Breast epithelium (tissue), 4 donors: ENCODE data around the gene MAPT. TPM values are rescaled to one million over a fixed set of nuclear protein-coding genes. Genes with fewer than 3 reads are reported as not detected.

Experiments used
- DNase-seq, 2 donors: peaks; one replicate each; pipeline ENCODE4 v3.0.0-alpha.2; 2019; ENCODE audit warnings: low spot score in 2 of 2
- H3K27ac ChIP-seq, 2 donors: fragments of 200-600 bp; sonication (generic) in 1 of 2; one replicate each; pipeline ENCODE4 v1.5.1; 2016 to 2019; ENCODE audit warnings: mild to moderate bottlenecking in 1 of 2
- H3K27me3 ChIP-seq, 2 donors: fragments of 200-600 bp; sonication (generic) in 1 of 2; one replicate each; pipeline versions ENCODE4 v1.5.1 to v1.6.0; 2017 to 2019; ENCODE audit warnings: control low read depth in 1 of 2, mild to moderate bottlenecking in 1 of 2
- H3K36me3 ChIP-seq: fragments of 200-600 bp; one replicate; pipeline ENCODE4 v1.5.1; 2019
- H3K4me1 ChIP-seq, 2 donors: fragments of 200-600 bp; sonication (generic); one replicate each; pipeline ENCODE4 v1.5.1; 2016 to 2019; ENCODE audit warnings: control low read depth in 1 of 2
- H3K4me3 ChIP-seq, 3 donors: fragments of 200-600 bp; sonication (generic); 1 replicate in 2 of 3; 2 replicates in 1 of 3; pipeline ENCODE4 v1.5.1; 2016 to 2019; ENCODE audit warnings: mild to moderate bottlenecking in 3 of 3, moderate library complexity in 2 of 3
- H3K9me3 ChIP-seq, 2 donors: fragments of 200-600 bp; sonication (generic) in 1 of 2; one replicate each; pipeline ENCODE4 v1.5.1; 2016 to 2019; ENCODE audit warnings: control low read depth in 1 of 2
- POLR2A ChIP-seq: fragments of 450-650 bp; IDR thresholded peaks from one replicate; pipeline ENCODE4 v1.6.1; 2016; ENCODE audit warnings: antibody characterized with exemption, mild to moderate bottlenecking, moderate library complexity
- POLR2AphosphoS5 ChIP-seq, 3 donors: sonication (generic); formaldehyde crosslinking; IDR thresholded peaks; one replicate each; pipeline ENCODE4 v1.6.1; 2017; ENCODE audit warnings: antibody characterized with exemption in 3 of 3
- intact Hi-C: fragments of 100-400 bp; cut with DNase I; formaldehyde crosslinking; loops from one replicate; pipeline ENCODE4 v1.15.1; 2023; ENCODE audit warnings: low total_unique reads
- total RNA-seq, 3 donors: library from RNA; depleted of rRNA; stranded (reverse); fragments of >200 nt; gene quantifications; one replicate each; pipeline ENCODE4 v1.1.0, GENCODE V29; 2016
- TF ChIP-seq, protein P1 (sequence below), 3 donors: fragments of 450-650 bp; IDR thresholded peaks; one replicate each; pipeline ENCODE4 v1.5.1; 2016 to 2017; ENCODE audit warnings: antibody characterized with exemption in 3 of 3, mild to moderate bottlenecking in 3 of 3, moderate library complexity in 3 of 3

The MAPT gene
- total RNA-seq, 3 donors from 2014 or later: 9.9 to 15.1 (median 12.4) TPM

DNA sequence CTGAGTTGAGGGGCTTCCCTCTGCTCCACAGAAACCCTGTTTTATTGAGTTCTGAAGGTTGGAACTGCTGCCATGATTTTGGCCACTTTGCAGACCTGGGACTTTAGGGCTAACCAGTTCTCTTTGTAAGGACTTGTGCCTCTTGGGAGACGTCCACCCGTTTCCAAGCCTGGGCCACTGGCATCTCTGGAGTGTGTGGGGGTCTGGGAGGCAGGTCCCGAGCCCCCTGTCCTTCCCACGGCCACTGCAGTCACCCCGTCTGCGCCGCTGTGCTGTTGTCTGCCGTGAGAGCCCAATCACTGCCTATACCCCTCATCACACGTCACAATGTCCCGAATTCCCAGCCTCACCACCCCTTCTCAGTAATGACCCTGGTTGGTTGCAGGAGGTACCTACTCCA, 130.7 kb downstream of the MAPT start:
- Histone ChIP-seq H3K4me3 (no peak overlapping the region), H3K36me3 (no peaks in the 10 kb centered on the region), H3K27me3 (no peaks in the 10 kb centered on the region), H3K4me1 (no peaks in the 10 kb centered on the region), H3K27ac (no peak overlapping the region), H3K9me3 (no peaks in the 10 kb centered on the region)
- DNase-seq: no peak
- TF ChIP-seq POLR2AphosphoS5 (IDR thresholded peaks at IDR 0.05) (no peak), POLR2A (no peak)
- TF ChIP-seq, protein P1, sequence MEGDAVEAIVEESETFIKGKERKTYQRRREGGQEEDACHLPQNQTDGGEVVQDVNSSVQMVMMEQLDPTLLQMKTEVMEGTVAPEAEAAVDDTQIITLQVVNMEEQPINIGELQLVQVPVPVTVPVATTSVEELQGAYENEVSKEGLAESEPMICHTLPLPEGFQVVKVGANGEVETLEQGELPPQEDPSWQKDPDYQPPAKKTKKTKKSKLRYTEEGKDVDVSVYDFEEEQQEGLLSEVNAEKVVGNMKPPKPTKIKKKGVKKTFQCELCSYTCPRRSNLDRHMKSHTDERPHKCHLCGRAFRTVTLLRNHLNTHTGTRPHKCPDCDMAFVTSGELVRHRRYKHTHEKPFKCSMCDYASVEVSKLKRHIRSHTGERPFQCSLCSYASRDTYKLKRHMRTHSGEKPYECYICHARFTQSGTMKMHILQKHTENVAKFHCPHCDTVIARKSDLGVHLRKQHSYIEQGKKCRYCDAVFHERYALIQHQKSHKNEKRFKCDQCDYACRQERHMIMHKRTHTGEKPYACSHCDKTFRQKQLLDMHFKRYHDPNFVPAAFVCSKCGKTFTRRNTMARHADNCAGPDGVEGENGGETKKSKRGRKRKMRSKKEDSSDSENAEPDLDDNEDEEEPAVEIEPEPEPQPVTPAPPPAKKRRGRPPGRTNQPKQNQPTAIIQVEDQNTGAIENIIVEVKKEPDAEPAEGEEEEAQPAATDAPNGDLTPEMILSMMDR (IDR thresholded peaks at IDR 0.05): no peak
- intact Hi-C loops: no loop called here

DNA sequence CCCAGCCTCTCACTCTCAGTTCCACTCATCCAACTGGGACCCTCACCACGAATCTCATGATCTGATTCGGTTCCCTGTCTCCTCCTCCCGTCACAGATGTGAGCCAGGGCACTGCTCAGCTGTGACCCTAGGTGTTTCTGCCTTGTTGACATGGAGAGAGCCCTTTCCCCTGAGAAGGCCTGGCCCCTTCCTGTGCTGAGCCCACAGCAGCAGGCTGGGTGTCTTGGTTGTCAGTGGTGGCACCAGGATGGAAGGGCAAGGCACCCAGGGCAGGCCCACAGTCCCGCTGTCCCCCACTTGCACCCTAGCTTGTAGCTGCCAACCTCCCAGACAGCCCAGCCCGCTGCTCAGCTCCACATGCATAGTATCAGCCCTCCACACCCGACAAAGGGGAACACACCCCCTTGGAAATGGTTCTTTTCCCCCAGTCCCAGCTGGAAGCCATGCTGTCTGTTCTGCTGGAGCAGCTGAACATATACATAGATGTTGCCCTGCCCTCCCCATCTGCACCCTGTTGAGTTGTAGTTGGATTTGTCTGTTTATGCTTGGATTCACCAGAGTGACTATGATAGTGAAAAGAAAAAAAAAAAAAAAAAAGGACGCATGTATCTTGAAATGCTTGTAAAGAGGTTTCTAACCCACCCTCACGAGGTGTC, 131.3 kb downstream of the MAPT start:
- no peak overlapping the region for H3K4me3 ChIP-seq
- DNase-seq: no peak
- H3K27me3 ChIP-seq: no peaks in the 10 kb centered on the region
- H3K27ac ChIP-seq: no peak overlapping the region
- intact Hi-C loops: no loop called here
- no peaks in the 10 kb centered on the region for H3K36me3 ChIP-seq
- no peaks in the 10 kb centered on the region for H3K9me3 ChIP-seq
- H3K4me1 ChIP-seq: no peaks in the 10 kb centered on the region
- TF ChIP-seq POLR2A (no peak), POLR2AphosphoS5 (IDR thresholded peaks at IDR 0.05) (no peak)
- TF ChIP-seq, protein P1 (IDR thresholded peaks at IDR 0.05): no peak

DNA sequence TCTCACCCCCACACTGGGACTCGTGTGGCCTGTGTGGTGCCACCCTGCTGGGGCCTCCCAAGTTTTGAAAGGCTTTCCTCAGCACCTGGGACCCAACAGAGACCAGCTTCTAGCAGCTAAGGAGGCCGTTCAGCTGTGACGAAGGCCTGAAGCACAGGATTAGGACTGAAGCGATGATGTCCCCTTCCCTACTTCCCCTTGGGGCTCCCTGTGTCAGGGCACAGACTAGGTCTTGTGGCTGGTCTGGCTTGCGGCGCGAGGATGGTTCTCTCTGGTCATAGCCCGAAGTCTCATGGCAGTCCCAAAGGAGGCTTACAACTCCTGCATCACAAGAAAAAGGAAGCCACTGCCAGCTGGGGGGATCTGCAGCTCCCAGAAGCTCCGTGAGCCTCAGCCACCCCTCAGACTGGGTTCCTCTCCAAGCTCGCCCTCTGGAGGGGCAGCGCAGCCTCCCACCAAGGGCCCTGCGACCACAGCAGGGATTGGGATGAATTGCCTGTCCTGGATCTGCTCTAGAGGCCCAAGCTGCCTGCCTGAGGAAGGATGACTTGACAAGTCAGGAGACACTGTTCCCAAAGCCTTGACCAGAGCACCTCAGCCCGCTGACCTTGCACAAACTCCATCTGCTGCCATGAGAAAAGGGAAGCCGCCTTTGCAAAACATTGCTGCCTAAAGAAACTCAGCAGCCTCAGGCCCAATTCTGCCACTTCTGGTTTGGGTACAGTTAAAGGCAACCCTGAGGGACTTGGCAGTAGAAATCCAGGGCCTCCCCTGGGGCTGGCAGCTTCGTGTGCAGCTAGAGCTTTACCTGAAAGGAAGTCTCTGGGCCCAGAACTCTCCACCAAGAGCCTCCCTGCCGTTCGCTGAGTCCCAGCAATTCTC, 132.1 kb downstream of the MAPT start:
- H3K4me1 ChIP-seq: no peaks in the 10 kb centered on the region
- H3K36me3 ChIP-seq: no peaks in the 10 kb centered on the region
- peak overlapping the region in 1 of 2 donors; percentile 44 for H3K27ac ChIP-seq
- no peaks in the 10 kb centered on the region for H3K27me3 ChIP-seq
- H3K4me3 ChIP-seq: no peak overlapping the region
- intact Hi-C loops: no loop called here
- TF ChIP-seq POLR2A (no peak), POLR2AphosphoS5 (IDR thresholded peaks at IDR 0.05) (no peak)
- TF ChIP-seq, protein P1 (IDR thresholded peaks at IDR 0.05): no peak
- H3K9me3 ChIP-seq: no peaks in the 10 kb centered on the region
- no peak for DNase-seq

DNA sequence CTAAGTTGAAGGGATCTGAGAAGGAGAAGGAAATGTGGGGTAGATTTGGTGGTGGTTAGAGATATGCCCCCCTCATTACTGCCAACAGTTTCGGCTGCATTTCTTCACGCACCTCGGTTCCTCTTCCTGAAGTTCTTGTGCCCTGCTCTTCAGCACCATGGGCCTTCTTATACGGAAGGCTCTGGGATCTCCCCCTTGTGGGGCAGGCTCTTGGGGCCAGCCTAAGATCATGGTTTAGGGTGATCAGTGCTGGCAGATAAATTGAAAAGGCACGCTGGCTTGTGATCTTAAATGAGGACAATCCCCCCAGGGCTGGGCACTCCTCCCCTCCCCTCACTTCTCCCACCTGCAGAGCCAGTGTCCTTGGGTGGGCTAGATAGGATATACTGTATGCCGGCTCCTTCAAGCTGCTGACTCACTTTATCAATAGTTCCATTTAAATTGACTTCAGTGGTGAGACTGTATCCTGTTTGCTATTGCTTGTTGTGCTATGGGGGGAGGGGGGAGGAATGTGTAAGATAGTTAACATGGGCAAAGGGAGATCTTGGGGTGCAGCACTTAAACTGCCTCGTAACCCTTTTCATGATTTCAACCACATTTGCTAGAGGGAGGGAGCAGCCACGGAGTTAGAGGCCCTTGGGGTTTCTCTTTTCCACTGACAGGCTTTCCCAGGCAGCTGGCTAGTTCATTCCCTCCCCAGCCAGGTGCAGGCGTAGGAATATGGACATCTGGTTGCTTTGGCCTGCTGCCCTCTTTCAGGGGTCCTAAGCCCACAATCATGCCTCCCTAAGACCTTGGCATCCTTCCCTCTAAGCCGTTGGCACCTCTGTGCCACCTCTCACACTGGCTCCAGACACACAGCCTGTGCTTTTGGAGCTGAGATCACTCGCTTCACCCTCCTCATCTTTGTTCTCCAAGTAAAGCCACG, 133.0 kb downstream of the MAPT start:
- no peaks in the 10 kb centered on the region for H3K36me3 ChIP-seq
- DNase-seq: no peak

More for the DNA sequence above, 133.0 kb downstream of the MAPT start:
- no peak overlapping the region for H3K4me3 ChIP-seq
- TF ChIP-seq, protein P1 (IDR thresholded peaks at IDR 0.05): no peak
- no peak for TF ChIP-seq POLR2A
- TF ChIP-seq POLR2AphosphoS5 (IDR thresholded peaks at IDR 0.05): no peak
- intact Hi-C loops: no loop called here
- peak overlapping the region; percentile 21 to 44 for H3K27ac ChIP-seq
- H3K27me3 ChIP-seq: no peaks in the 10 kb centered on the region
- no peaks in the 10 kb centered on the region for H3K4me1 ChIP-seq
- no peaks in the 10 kb centered on the region for H3K9me3 ChIP-seq
